ENCODE data around the gene ARSI. TPM values are rescaled to one million over a fixed set of nuclear protein-coding genes. Genes with fewer than 3 reads are reported as not detected.

The ARSI gene
- total RNA-seq, 1 donor from 2014 or later: not detected

GRCh38 chr5:150296496-150296895 lies 6.2 kb downstream of the ARSI start:
- TF ChIP-seq CTCF (IDR thresholded peaks at IDR 0.05; ENCODE audit: partially characterized antibody, unreplicated experiment): no peak
- H3K4me1 Mint-ChIP-seq (ENCODE audit: low read depth, unreplicated experiment): peaks cover 19% of the 10 kb centered on the region
- no peak for DNase-seq
- no peaks in the 10 kb centered on the region for H3K36me3 Mint-ChIP-seq (ENCODE audit: unreplicated experiment)
- H3K4me3 Mint-ChIP-seq (ENCODE audit: unreplicated experiment): no peak overlapping the region
- peaks cover 10% of the 10 kb centered on the region for H3K9me3 Mint-ChIP-seq (ENCODE audit: unreplicated experiment)
- peaks cover 9% of the 10 kb centered on the region for H3K27me3 Mint-ChIP-seq (ENCODE audit: unreplicated experiment)
- H3K27ac Mint-ChIP-seq (ENCODE audit: unreplicated experiment): no peak overlapping the region

- Mint-ChIP-seq H3K27me3 (ENCODE audit: unreplicated experiment) (peaks cover 9% of the 10 kb centered on the region), H3K36me3 (ENCODE audit: unreplicated experiment) (no peaks in the 10 kb centered on the region), H3K4me3 (ENCODE audit: unreplicated experiment) (no peak overlapping the region), H3K9me3 (ENCODE audit: unreplicated experiment) (peaks cover 10% of the 10 kb centered on the region), H3K4me1 (ENCODE audit: low read depth, unreplicated experiment) (peaks cover 19% of the 10 kb centered on the region), H3K27ac (ENCODE audit: unreplicated experiment) (no peak overlapping the region)
- TF ChIP-seq CTCF (IDR thresholded peaks at IDR 0.05; ENCODE audit: partially characterized antibody, unreplicated experiment): no peak
- DNase-seq: no peak
These were observed 6.8 kb downstream of the ARSI start for GRCh38 chr5:150295741-150296486.

GRCh38 chr5:150295172-150295634 lies 7.5 kb downstream of the ARSI start:
- Mint-ChIP-seq H3K4me3 (ENCODE audit: unreplicated experiment) (no peak overlapping the region), H3K4me1 (ENCODE audit: low read depth, unreplicated experiment) (peaks cover 23% of the 10 kb centered on the region), H3K27ac (ENCODE audit: unreplicated experiment) (no peak overlapping the region), H3K27me3 (ENCODE audit: unreplicated experiment) (peaks cover 10% of the 10 kb centered on the region), H3K9me3 (ENCODE audit: unreplicated experiment) (peaks cover 10% of the 10 kb centered on the region), H3K36me3 (ENCODE audit: unreplicated experiment) (no peaks in the 10 kb centered on the region)
- no peak for DNase-seq
- no peak for TF ChIP-seq CTCF (IDR thresholded peaks at IDR 0.05; ENCODE audit: partially characterized antibody, unreplicated experiment)

- Mint-ChIP-seq H3K9me3 (ENCODE audit: unreplicated experiment) (peaks cover 10% of the 10 kb centered on the region), H3K27ac (ENCODE audit: unreplicated experiment) (no peak overlapping the region), H3K4me1 (ENCODE audit: low read depth, unreplicated experiment) (peaks cover 27% of the 10 kb centered on the region), H3K36me3 (ENCODE audit: unreplicated experiment) (no peaks in the 10 kb centered on the region), H3K27me3 (ENCODE audit: unreplicated experiment) (peaks cover 8% of the 10 kb centered on the region), H3K4me3 (ENCODE audit: unreplicated experiment) (no peak overlapping the region)
- DNase-seq: no peak
- no peak for TF ChIP-seq CTCF (IDR thresholded peaks at IDR 0.05; ENCODE audit: partially characterized antibody, unreplicated experiment)
These were observed 8.1 kb downstream of the ARSI start for GRCh38 chr5:150294551-150295071.
